ENCODE data around the gene PSEN2. TPM values are rescaled to one million over a fixed set of nuclear protein-coding genes. Genes with fewer than 3 reads are reported as not detected.

The PSEN2 gene
- total and polyA plus RNA-seq, 2 of the 8 experiments (the other 6 are each of a cell fraction or from before 2014, with no cell fraction given) = 22.9 to 29.0 TPM

DNA sequence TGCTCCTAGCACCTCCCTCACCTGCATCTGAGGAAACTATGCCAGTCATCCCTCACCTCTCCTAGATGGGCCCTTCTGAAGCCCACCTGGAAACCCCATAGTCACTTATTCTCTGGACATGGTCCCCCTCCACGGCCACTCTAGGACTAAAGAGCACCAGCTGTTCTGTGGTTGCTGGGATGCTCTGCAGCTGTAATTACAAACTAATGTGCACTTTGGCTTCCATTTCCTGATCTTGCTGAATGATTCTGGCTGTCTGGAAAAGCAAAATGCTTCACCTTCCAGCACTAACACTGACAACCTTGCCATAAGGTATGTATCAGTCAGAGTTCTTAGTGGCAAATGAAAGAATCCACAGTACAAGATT is 48.7 kb upstream of the PSEN2 start:
- Histone ChIP-seq H2AK5ac (ENCODE audit: low read depth, low read length) (no peak overlapping the region), H3K4ac (replicated peaks; ENCODE audit: insufficient read length, low read depth, low read length) (no peak overlapping the region), H4K8ac (ENCODE audit: extremely low read depth, insufficient read depth, low read length) (no peak overlapping the region), H3K23me2 (ENCODE audit: low read depth, low read length) (no peaks in the 10 kb centered on the region), H3K18ac (ENCODE audit: extremely low read depth, low read length) (no peak overlapping the region), H3K14ac (ENCODE audit: insufficient read length) (no peak overlapping the region), H2BK15ac (ENCODE audit: low read length) (no peak overlapping the region), H3K4me1 (replicated peaks in 1 of 4; ENCODE audit: control insufficient read depth in 3 of 4, insufficient read depth in 4 of 4, low read length in 3 of 4) (no peaks in the 10 kb centered on the region), H2BK12ac (ENCODE audit: low read depth, low read length) (no peak overlapping the region), H3K27me3 (replicated peaks in 1 of 4; ENCODE audit: control insufficient read depth in 3 of 4, extremely low read depth in 1 of 4, insufficient read depth in 3 of 4, low read length in 3 of 4) (no peaks in the 10 kb centered on the region), H3K27ac (ENCODE audit: low read depth, low read length) (no peak overlapping the region), H3K79me1 (ENCODE audit: low read depth, low read length) (no peaks in the 10 kb centered on the region), H3K79me2 (ENCODE audit: control insufficient read depth in 1 of 2, insufficient read depth in 2 of 2, low read length in 2 of 2) (no peaks in the 10 kb centered on the region), H3K4me3 (ENCODE audit: extremely low read depth in 1 of 4, insufficient read depth in 2 of 4, low read depth in 3 of 4, low read length in 4 of 4) (no peak overlapping the region), H2AFZ (ENCODE audit: low read length) (no peak overlapping the region), H3K4me2 (ENCODE audit: insufficient read depth in 1 of 2, low read depth in 2 of 2, low read length in 2 of 2) (no peak overlapping the region), H4K20me1 (replicated peaks in 1 of 2; ENCODE audit: control insufficient read depth in 1 of 2, insufficient read depth in 2 of 2, low read length in 2 of 2) (no peaks in the 10 kb centered on the region), H2BK20ac (ENCODE audit: low read length) (no peak overlapping the region), H3K56ac (replicated peaks; ENCODE audit: insufficient read length, low read depth, low read length) (no peak overlapping the region), H2BK5ac (ENCODE audit: low read depth, low read length) (no peak overlapping the region), H3K23ac (ENCODE audit: insufficient read length) (no peak overlapping the region), H3K9me3 (ENCODE audit: insufficient read depth in 2 of 2, low read depth in 1 of 2, low read length in 1 of 2) (no peaks in the 10 kb centered on the region), H3K36me3 (ENCODE audit: control insufficient read depth in 2 of 4, insufficient read depth in 4 of 4, low read length in 3 of 4) (no peaks in the 10 kb centered on the region), H3K9ac (replicated peaks in 1 of 4; ENCODE audit: extremely low read depth in 1 of 4, low read depth in 3 of 4, low read length in 3 of 4) (no peak overlapping the region), H2BK120ac (replicated peaks; ENCODE audit: low read depth, low read length) (no peak overlapping the region), H4K5ac (ENCODE audit: insufficient read length, low read depth, low read length) (no peak overlapping the region), H4K91ac (replicated peaks; ENCODE audit: insufficient read length, low read length) (no peak overlapping the region)
- FAIRE-seq (no peak), DNase-seq (ENCODE audit: low read depth in 1 of 2, low spot score in 2 of 2) (no peak)
- ChIA-PET CTCF (ENCODE audit: partially characterized antibody) (interaction anchor here (1.0 to 1.9 kb wide), 4 partner anchors 8 to 188 kb away, joined by 3 to 11 read pairs (median 4); no protein-coding TSS in a partner anchor), POLR2A (ENCODE audit: partially characterized antibody) (no interaction called here)
- WGBS, 2 experiments (ENCODE audit: extremely low coverage in 1 of 2, insufficient coverage in 1 of 2, insufficient read length in 1 of 2, insufficient replicate concordance in 2 of 2, low coverage in 1 of 2, low lambda C conversion rate in 2 of 2, missing lambda C conversion rate in 1 of 2) = 81% methylated on average over 1 of the region's 1 CpG; no CpG with 5 or more reads in 1 of the 2 experiments
- TF ChIP-seq SAP30 (IDR thresholded peaks at IDR 0.05; ENCODE audit: insufficient read depth, insufficient replicate concordance, low read length) (no peak), NANOG (IDR thresholded peaks at IDR 0.05; ENCODE audit: insufficient read depth, low read depth, low read length, poor library complexity, severe bottlenecking) (no peak), EZH2 (IDR thresholded peaks at IDR 0.05; ENCODE audit: low read depth, low read length, severe bottlenecking) (no peak), SIX5 (IDR thresholded peaks at IDR 0.05; ENCODE audit: low read depth, low read length) (no peak), CHD1 (IDR thresholded peaks at IDR 0.05; ENCODE audit: low read depth, low read length) (no peak), FOSL1 (IDR thresholded peaks at IDR 0.05; ENCODE audit: insufficient read depth, low read depth, low read length) (no peak)
- TF ChIP-seq, protein P1, sequence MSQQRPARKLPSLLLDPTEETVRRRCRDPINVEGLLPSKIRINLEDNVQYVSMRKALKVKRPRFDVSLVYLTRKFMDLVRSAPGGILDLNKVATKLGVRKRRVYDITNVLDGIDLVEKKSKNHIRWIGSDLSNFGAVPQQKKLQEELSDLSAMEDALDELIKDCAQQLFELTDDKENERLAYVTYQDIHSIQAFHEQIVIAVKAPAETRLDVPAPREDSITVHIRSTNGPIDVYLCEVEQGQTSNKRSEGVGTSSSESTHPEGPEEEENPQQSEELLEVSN (IDR thresholded peaks at IDR 0.05) = no peak
